K562 (cell line): ENCODE measurements around the gene OR2W1. TPM values are rescaled to one million over a fixed set of nuclear protein-coding genes. Genes with fewer than 3 reads are reported as not detected.
A peak's percentile ranks its signal among the peaks of the same experiment; 100 is the strongest.

Source experiments
- AFF1 ChIP-seq, 2 experiments: fragments of 450-650 bp; IDR thresholded peaks; 2 replicates each; pipeline ENCODE4 v1.6.1; 2018; ENCODE audit warnings: mild to moderate bottlenecking in 2 of 2, low read depth in 1 of 2; ENCODE audit not compliant: partially characterized antibody in 2 of 2
- AFF4 ChIP-seq: sonication (generic); formaldehyde crosslinking; IDR thresholded peaks from 2 replicates; pipeline ENCODE4 v1.8.0; 2023; ENCODE audit warnings: mild to moderate bottlenecking, missing genetic modification reagents
- BDP1 ChIP-seq: IDR thresholded peaks from 3 replicates; pipeline ENCODE4 v1.6.1; 2011; ENCODE audit not compliant: insufficient read length, insufficient read depth
- E2F1 ChIP-seq: sonication (generic); formaldehyde crosslinking; IDR thresholded peaks from 2 replicates; pipeline ENCODE4 v1.8.1; 2023; ENCODE audit warnings: mild to moderate bottlenecking, missing genetic modification reagents, moderate library complexity
- HDAC8 ChIP-seq: fragments of 450-650 bp; IDR thresholded peaks from 2 replicates; pipeline ENCODE4 v1.6.1; 2016; ENCODE audit warnings: mild to moderate bottlenecking, missing genetic modification characterization, moderate library complexity, missing compliant biosample characterization
- HMBOX1 ChIP-seq: sonication (generic); IDR thresholded peaks from 2 replicates; pipeline ENCODE4 v1.6.1; 2016
- RERE ChIP-seq: sonication (generic); formaldehyde crosslinking; IDR thresholded peaks from 2 replicates; pipeline ENCODE4 v1.8.0; 2023; ENCODE audit warnings: missing genetic modification reagents, mild to moderate bottlenecking, borderline replicate concordance
- TAF9B ChIP-seq: fragments of 450-650 bp; IDR thresholded peaks from 2 replicates; pipeline ENCODE4 v1.6.1; 2018; ENCODE audit warnings: mild to moderate bottlenecking; ENCODE audit not compliant: partially characterized antibody
- XRCC5 ChIP-seq: fragments of 200-400 bp; formaldehyde crosslinking; IDR thresholded peaks from 2 replicates; pipeline ENCODE4 v1.6.1; 2017; ENCODE audit warnings: low read depth, mild to moderate bottlenecking, low read length
- polyA plus RNA-seq, 8 experiments: library from polyadenylated mRNA; depleted of rRNA in 4 of 8; stranded (reverse) in 5 of 8; unstranded in 3 of 8; fragments of >200 nt; fragmentation: Nextera tagmentation in 2 of 8; fragmentation: Illumina TruSeq in 1 of 8; extraction: Ambion mirVana in 2 of 8; extraction: Trizol in 1 of 8; gene quantifications; 2 replicates each; pipeline versions ENCODE4 v1.2.1 to v1.2.3, GENCODE V29; 2011 to 2014; ENCODE audit warnings: inconsistent platforms in 1 of 8, missing spikeins in 1 of 8
- total RNA-seq, 7 experiments: library from RNA; depleted of rRNA in 6 of 7; stranded (reverse); fragments of >200 nt in 6 of 7; fragmentation: Illumina TruSeq in 2 of 7; extraction: Trizol in 2 of 7; gene quantifications; 2 replicates each; pipeline versions ENCODE4 v1.2.1 to v1.2.3, GENCODE V29; 2011 to 2021; ENCODE audit warnings: low replicate concordance in 1 of 7

The OR2W1 gene
- total and polyA plus RNA-seq, 9 of the 15 experiments (the other 6 are each of a cell fraction or from before 2014, with no cell fraction given): not detected

GRCh38 chr6:29016559-29017427 lies 28.2 kb downstream of the OR2W1 start (continued):
- TF ChIP-seq E2F1 (CRISPR knock-in tag) (peak; percentile 51; the same call in 1 of the 2 replicates), XRCC5 (peak; percentile 83; the same call in 1 of the 2 replicates), TAF9B (no peak), AFF1 (IDR thresholded peaks at IDR 0.05; ENCODE audit: low read depth in 1 of 2, partially characterized antibody in 2 of 2) (peak in 1 of 2 experiments; percentile 27), RERE (CRISPR knock-in tag) (no peak), AFF4 (CRISPR knock-in tag) (no peak), HMBOX1 (peak; percentile 53; the same call in 1 of the 2 replicates), BDP1 (no peak), HDAC8 (tag) (0 out of 2 replicates have a peak, but pooled peaks have one; percentile 29)
